Tongue (tissue), 2 donors: Measurements from ENCODE around the gene CCDC68. TPM values are rescaled to one million over a fixed set of nuclear protein-coding genes. Genes with fewer than 3 reads are reported as not detected.
"Not testable (repeated sequence)": the region's sequence is repeated elsewhere in the genome, so short reads cannot be mapped to it uniquely, and the experiment has no call there.

ENCODE experiments used
- DNase-seq: peaks from one replicate; pipeline ENCODE4 v3.0.0-alpha.2; 2015
- total RNA-seq: library from RNA; depleted of rRNA; stranded (reverse); fragments of >200 nt; gene quantifications from one replicate; pipeline ENCODE4 v1.2.3, GENCODE V29; 2014

CCDC68 gene
- total RNA-seq, 1 donor from 2014 or later = 5.0 TPM

GRCh38 chr18:54875063-54875462 lies 84.2 kb downstream of the CCDC68 start:
- DNase-seq = no peak

GRCh38 chr18:54873884-54874255 lies 85.4 kb downstream of the CCDC68 start:
- no peak for DNase-seq

DNA sequence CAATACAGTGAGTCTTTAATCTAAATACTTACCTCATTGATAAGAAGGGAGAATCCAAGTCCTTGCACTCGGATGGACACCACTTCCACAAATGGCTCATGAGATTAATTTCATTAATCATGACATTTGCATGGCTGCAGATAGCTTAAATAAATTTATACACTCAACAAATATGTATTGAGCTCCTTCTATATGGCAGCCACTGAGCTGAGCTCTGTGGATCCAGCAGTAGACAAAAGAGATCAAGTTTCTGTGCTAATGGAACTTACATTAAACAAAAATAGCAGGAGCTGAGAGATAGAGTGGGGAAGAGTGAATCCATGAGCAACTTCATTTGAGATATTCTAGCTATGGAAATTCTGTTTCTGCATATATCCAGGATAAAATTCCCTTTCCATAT lies 86.6 kb downstream of the CCDC68 start:
- no peak for DNase-seq

DNA sequence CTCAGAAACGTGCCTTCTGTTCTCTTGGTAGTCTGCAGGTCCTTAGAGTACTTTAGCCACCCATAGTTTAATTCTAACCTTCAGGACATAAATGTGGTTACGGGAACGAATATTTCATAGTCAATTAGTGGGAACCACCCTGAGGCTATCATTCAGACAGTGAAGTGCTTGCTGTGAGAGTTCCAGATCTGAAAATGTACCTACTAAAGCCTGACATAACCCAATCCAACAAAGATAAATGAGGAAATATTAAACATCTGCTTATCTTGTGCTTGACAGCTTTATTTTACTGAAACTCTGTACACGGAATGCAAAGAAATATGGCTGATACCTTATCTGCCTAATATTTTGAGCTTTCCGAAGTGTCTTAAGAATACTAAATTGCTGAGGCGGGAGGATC lies 88.0 kb downstream of the CCDC68 start:
- no peak for DNase-seq

DNA sequence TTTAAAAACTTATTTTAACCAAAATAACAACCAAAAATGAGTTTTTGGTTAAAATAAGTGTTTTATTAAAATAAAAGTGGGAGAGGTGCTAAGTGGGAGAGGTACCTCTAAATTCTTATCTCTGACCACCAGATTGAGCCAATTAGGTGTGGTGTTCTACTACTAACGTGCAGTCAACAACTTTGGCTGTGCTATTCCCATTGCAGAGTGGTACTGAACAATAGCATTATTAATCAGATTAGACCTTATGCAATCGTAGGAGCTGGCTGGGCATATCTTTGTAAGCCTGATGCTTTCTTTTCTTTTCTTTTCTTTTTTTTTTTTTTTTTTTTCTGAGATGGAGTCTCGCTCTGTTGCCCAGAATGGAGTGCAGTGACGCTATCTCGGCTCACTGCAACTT lies 92.1 kb downstream of the CCDC68 start:
- DNase-seq = no peak

GRCh38 chr18:54860941-54861340 lies 98.3 kb downstream of the CCDC68 start:
- no peak for DNase-seq

DNA sequence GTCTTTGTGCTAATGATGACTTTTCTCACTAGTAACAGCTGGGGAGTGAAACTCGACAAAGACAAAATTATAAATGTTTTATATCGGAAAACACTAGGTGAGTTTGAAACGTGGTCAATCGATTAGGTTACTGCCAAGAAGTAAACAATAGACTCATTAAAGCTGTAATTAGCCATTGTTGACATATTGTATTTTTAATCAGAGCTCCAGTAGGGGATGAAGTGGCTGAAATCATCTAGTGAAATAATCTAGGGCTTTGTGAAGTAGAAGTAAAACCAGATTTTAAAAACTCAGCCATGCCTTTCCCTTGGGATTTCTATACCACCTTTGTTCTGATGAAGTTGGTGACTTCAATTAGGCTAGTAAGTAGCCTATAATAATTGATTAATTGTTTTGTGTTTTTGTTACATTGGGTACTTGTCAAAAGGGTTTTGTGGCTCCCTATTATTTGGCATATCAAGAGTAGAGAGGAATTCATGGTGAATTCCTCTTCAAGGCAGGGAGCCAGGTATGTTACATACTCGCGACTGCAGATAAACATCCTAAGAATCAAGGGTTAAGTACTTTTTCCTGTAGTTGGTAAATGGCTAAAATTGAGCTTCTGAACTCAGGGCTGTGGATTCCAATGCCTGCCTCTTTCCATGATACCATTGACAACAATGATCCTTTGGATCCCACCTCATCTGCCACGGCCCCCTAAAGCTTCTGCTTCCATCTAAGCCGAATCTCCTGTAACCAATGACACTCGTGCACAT lies 99.4 kb downstream of the CCDC68 start:
- DNase-seq = no peak

- DNase-seq = no peak
Observed at GRCh38 chr18:54857499-54857898, 101.8 kb downstream of the CCDC68 start.

GRCh38 chr18:54856105-54856646 lies 103.1 kb downstream of the CCDC68 start:
- DNase-seq = no peak

GRCh38 chr18:54855050-54855449 lies 104.2 kb downstream of the CCDC68 start:
- DNase-seq = not testable (repeated sequence)

GRCh38 chr18:54852780-54853675 lies 106.2 kb downstream of the CCDC68 start:
- DNase-seq = no peak

Other genes with a start within 250 kb of the CCDC68 start
- 3.7 TPM for gene RAB27B, start 131.0 kb downstream of the CCDC68 start, total RNA-seq